Measurements from ENCODE around the gene PCGF3.
"Not testable (repeated sequence)": the region's sequence is repeated elsewhere in the genome, so short reads cannot be mapped to it uniquely, and the experiment has no call there.

PCGF3 gene

DNA sequence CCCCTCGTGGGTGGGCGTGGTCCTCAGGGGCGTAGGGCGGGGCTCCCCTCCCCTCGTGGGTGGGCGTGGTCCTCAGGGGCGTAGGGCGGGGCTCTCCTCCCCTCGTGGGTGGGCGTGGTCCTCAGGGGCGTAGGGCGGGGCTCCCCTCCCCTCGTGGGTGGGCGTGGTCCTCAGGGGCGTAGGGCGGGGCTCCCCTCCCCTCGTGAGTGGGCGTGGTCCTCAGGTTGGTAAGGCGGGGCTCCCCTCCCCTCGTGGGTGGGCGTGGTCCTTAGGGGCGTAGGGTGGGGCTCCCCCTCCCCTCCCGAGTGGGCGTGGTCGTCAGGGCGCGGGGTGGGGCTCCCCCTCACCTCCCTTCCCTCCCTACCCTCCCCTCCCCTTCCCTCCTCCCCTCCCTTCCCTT lies 26.3 kb downstream of the PCGF3 start:
- not testable (repeated sequence) for H3K4me3 ChIP-seq (ENCODE audit: low read depth in 1 of 5, low read length in 5 of 5); H3K9ac ChIP-seq (ENCODE audit: low read length in 5 of 5); H3K4me1 ChIP-seq (ENCODE audit: control insufficient read depth in 5 of 5, insufficient read depth in 5 of 5, low read length in 5 of 5); H3K27me3 ChIP-seq (ENCODE audit: control insufficient read depth in 5 of 5, insufficient read depth in 4 of 5, low read length in 5 of 5); H3K9me3 ChIP-seq (ENCODE audit: control insufficient read depth in 5 of 5, low read length in 5 of 5); H3K27ac ChIP-seq (ENCODE audit: low read depth, low read length)
- H3K36me3 ChIP-seq (ENCODE audit: control insufficient read depth in 5 of 5, insufficient read depth in 5 of 5, low read length in 5 of 5), result peaks cover 4 to 60% (median 50%) of the 10 kb centered on the region in 5 donors

DNA sequence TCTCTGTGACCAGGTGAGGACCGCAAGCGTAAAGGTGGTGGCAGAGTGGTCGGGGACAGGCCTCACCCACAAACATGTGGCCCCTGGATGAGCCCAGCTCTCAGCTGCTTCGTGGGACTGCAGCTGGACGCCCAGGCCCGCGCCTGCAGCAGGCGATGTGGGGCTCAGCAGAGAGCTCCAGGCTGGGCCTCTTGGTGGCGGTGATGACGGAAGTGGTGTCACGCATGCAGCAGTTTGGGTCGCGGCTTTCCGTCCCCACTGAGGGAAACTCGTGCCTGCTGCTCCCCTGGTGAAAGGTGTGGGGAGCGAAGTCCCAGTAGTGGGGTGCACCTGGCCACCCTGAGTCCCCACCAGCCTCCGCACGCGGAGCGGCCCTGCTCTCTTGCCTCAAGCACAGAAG lies 26.9 kb downstream of the PCGF3 start:
- no peak overlapping the region for H3K4me3 ChIP-seq (ENCODE audit: low read depth in 1 of 5, low read length in 5 of 5)
- H3K4me1 ChIP-seq (ENCODE audit: control insufficient read depth in 5 of 5, insufficient read depth in 5 of 5, low read length in 5 of 5), result no peaks in the 10 kb centered on the region
- H3K9ac ChIP-seq (ENCODE audit: low read length in 5 of 5), result no peak overlapping the region
- peaks cover 4 to 66% (median 55%) of the 10 kb centered on the region in 5 donors for H3K36me3 ChIP-seq (ENCODE audit: control insufficient read depth in 5 of 5, insufficient read depth in 5 of 5, low read length in 5 of 5)
- no peak overlapping the region for H3K27ac ChIP-seq (ENCODE audit: low read depth, low read length)
- no peaks in the 10 kb centered on the region for H3K27me3 ChIP-seq (ENCODE audit: control insufficient read depth in 5 of 5, insufficient read depth in 4 of 5, low read length in 5 of 5)
- no peaks in the 10 kb centered on the region for H3K9me3 ChIP-seq (ENCODE audit: control insufficient read depth in 5 of 5, low read length in 5 of 5)

DNA sequence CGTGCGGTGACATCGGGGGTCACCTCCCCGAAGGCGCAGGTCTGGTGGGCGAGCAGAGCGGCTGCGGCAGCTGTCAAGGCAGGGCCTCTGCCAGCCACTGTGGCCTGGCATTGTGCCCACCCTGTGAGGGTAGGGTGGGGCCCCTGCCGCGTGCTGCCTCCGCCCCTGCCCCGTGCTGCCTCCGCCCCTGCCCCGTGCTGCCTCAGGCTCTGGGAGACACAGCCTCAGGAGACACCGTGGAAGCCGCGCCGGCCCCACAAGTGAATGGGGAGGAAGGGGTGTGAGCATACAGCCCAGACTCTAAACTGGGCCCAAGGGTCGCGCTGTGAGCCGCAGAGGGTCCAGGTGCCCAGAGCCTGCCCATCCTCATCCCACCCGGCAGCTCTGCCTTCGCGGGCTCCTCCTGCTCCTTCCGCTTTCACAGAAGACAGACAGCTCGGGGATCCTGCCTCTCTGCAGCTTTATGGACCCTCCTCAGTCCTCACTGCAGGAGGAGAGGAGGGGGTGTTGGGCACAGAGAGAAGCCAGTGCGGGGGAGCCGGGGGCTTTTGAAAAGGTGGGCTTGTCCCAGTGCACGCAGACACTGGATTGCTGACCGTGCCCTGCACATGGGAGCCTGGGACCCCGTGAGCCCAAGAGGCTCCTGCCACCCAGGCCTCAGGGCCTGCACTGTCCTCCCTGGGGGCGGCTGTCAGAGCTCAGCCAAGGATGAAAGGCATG lies 27.4 kb downstream of the PCGF3 start:
- no peaks in the 10 kb centered on the region for H3K4me1 ChIP-seq (ENCODE audit: control insufficient read depth in 5 of 5, insufficient read depth in 5 of 5, low read length in 5 of 5)
- H3K36me3 ChIP-seq (ENCODE audit: control insufficient read depth in 5 of 5, insufficient read depth in 5 of 5, low read length in 5 of 5), result peaks cover 4 to 72% (median 61%) of the 10 kb centered on the region in 5 donors
- H3K4me3 ChIP-seq (ENCODE audit: low read depth in 1 of 5, low read length in 5 of 5), result no peak overlapping the region
- H3K9me3 ChIP-seq (ENCODE audit: control insufficient read depth in 5 of 5, low read length in 5 of 5), result no peaks in the 10 kb centered on the region
- no peak overlapping the region for H3K27ac ChIP-seq (ENCODE audit: low read depth, low read length)
- no peaks in the 10 kb centered on the region for H3K27me3 ChIP-seq (ENCODE audit: control insufficient read depth in 5 of 5, insufficient read depth in 4 of 5, low read length in 5 of 5)
- H3K9ac ChIP-seq (ENCODE audit: low read length in 5 of 5), result no peak overlapping the region

DNA sequence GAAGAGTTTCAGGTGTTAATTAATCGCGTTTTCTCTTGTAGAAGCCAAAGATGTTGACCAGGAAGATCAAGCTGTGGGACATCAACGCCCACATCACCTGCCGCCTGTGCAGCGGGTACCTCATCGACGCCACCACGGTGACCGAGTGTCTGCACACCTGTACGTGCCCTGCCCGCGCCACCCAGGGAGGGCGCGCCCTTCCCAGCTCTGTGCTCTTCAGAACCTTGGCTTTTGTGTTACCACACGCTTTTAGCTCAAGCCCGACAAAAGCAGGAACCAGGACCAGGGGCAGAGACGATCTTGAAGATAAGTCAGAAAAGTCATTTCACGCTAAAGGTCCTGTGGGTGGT lies 28.0 kb downstream of the PCGF3 start:
- H3K27ac ChIP-seq (ENCODE audit: low read depth, low read length), result no peak overlapping the region
- no peaks in the 10 kb centered on the region for H3K9me3 ChIP-seq (ENCODE audit: control insufficient read depth in 5 of 5, low read length in 5 of 5)
- H3K27me3 ChIP-seq (ENCODE audit: control insufficient read depth in 5 of 5, insufficient read depth in 4 of 5, low read length in 5 of 5), result no peaks in the 10 kb centered on the region
- no peak overlapping the region for H3K9ac ChIP-seq (ENCODE audit: low read length in 5 of 5)
- no peaks in the 10 kb centered on the region for H3K4me1 ChIP-seq (ENCODE audit: control insufficient read depth in 5 of 5, insufficient read depth in 5 of 5, low read length in 5 of 5)
- H3K36me3 ChIP-seq (ENCODE audit: control insufficient read depth in 5 of 5, insufficient read depth in 5 of 5, low read length in 5 of 5), result peaks cover 4 to 70% (median 63%) of the 10 kb centered on the region in 5 donors
- no peak overlapping the region for H3K4me3 ChIP-seq (ENCODE audit: low read depth in 1 of 5, low read length in 5 of 5)

DNA sequence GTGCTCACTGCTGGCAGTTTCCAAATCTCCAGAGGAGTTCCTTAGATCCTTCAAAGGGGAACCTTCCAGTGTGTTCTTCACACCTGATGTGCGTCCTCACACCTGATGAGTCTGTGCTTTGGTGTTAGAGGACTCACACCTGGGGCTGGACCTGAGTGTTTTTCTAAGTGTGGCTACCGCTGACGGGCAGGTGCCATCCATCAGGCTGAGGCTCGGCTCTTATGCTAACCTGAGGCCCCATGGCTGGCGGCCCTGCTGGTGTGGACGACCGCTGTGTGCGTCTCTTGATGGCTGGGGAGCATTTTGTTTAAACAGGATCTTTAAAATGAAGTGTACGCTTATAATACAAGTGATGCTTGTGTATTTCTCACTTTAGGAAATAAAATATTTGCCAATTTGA lies 28.4 kb downstream of the PCGF3 start:
- Histone ChIP-seq H3K36me3 (ENCODE audit: control insufficient read depth in 5 of 5, insufficient read depth in 5 of 5, low read length in 5 of 5) (peaks cover 4 to 74% (median 66%) of the 10 kb centered on the region in 5 donors), H3K27me3 (ENCODE audit: control insufficient read depth in 5 of 5, insufficient read depth in 4 of 5, low read length in 5 of 5) (no peaks in the 10 kb centered on the region), H3K9ac (ENCODE audit: low read length in 5 of 5) (no peak overlapping the region)

DNA sequence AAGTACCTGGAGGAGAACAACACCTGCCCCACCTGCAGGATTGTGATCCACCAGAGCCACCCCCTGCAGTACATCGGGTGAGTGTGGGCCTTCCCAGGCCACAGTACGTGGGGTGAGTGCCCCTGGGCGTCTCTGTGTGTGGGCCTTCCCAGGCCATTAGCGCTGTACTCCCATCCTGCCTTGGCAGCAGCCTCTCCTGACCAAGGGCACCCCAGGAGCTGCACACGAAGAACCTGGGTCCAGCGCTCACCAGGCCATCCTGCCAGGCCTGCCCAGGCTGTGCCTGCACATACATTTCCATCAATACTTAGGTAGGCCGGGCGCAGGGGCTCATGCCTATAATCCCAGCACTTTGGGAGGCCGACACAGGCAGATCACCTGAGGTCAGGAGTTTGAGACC lies 29.3 kb downstream of the PCGF3 start:
- Histone ChIP-seq H3K9me3 (ENCODE audit: control insufficient read depth in 5 of 5, low read length in 5 of 5) (no peaks in the 10 kb centered on the region), H3K4me3 (ENCODE audit: low read depth in 1 of 5, low read length in 5 of 5) (no peak overlapping the region), H3K4me1 (ENCODE audit: control insufficient read depth in 5 of 5, insufficient read depth in 5 of 5, low read length in 5 of 5) (no peaks in the 10 kb centered on the region), H3K27ac (ENCODE audit: low read depth, low read length) (no peak overlapping the region), H3K36me3 (ENCODE audit: control insufficient read depth in 5 of 5, insufficient read depth in 5 of 5, low read length in 5 of 5) (peaks cover 4 to 83% (median 75%) of the 10 kb centered on the region in 5 donors), H3K27me3 (ENCODE audit: control insufficient read depth in 5 of 5, insufficient read depth in 4 of 5, low read length in 5 of 5) (no peaks in the 10 kb centered on the region), H3K9ac (ENCODE audit: low read length in 5 of 5) (no peak overlapping the region)

More for the DNA sequence above, 28.4 kb downstream of the PCGF3 start:
- Histone ChIP-seq H3K27ac (ENCODE audit: low read depth, low read length) (no peak overlapping the region), H3K4me3 (ENCODE audit: low read depth in 1 of 5, low read length in 5 of 5) (no peak overlapping the region), H3K9me3 (ENCODE audit: control insufficient read depth in 5 of 5, low read length in 5 of 5) (no peaks in the 10 kb centered on the region), H3K4me1 (ENCODE audit: control insufficient read depth in 5 of 5, insufficient read depth in 5 of 5, low read length in 5 of 5) (no peaks in the 10 kb centered on the region)

DNA sequence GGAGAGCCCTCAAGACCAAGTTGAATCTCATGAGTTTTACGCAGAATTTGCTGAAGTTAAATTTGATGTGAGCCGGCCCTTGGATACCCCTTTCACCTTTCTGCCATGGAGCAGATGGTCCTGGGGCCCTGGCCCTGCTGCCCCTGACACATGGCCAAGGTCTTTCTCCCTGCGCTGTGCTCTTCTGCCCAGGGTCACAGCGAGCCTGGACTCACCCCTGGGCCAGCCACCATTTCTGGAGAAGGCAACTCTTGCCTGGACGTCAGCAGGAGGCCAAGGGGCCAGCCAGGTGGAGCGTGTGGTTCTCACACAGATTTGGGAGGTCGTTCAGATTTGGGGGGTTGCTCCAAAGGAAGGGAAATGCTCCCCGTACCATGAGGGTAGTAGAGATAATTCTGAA lies 30.0 kb downstream of the PCGF3 start:
- Histone ChIP-seq H3K9me3 (ENCODE audit: control insufficient read depth in 5 of 5, low read length in 5 of 5) (no peaks in the 10 kb centered on the region), H3K4me1 (ENCODE audit: control insufficient read depth in 5 of 5, insufficient read depth in 5 of 5, low read length in 5 of 5) (no peaks in the 10 kb centered on the region), H3K36me3 (ENCODE audit: control insufficient read depth in 5 of 5, insufficient read depth in 5 of 5, low read length in 5 of 5) (peaks cover 4 to 86% (median 78%) of the 10 kb centered on the region in 5 donors), H3K9ac (ENCODE audit: low read length in 5 of 5) (no peak overlapping the region), H3K27ac (ENCODE audit: low read depth, low read length) (no peak overlapping the region), H3K4me3 (ENCODE audit: low read depth in 1 of 5, low read length in 5 of 5) (no peak overlapping the region), H3K27me3 (ENCODE audit: control insufficient read depth in 5 of 5, insufficient read depth in 4 of 5, low read length in 5 of 5) (no peaks in the 10 kb centered on the region)

DNA sequence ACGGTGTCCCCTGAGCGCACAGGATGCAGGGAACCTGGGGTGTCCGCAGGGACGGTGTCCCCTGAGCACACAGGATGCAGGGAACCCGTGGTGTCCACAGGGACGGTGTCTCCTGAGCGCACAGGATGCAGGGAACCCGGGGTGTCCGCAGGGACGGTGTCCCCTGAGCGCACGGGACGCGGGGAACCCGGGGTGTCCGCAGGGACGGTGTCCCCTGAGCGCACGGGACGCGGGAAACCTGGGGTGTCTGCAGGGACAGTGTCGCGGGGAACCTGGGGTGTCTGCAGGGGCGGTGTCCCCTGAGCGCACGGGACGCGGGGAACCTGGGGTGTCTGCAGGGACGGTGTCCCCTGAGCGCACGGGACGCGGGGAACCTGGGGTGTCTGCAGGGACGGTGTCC lies 30.9 kb downstream of the PCGF3 start:
- H3K4me1 ChIP-seq (ENCODE audit: control insufficient read depth in 5 of 5, insufficient read depth in 5 of 5, low read length in 5 of 5); H3K4me3 ChIP-seq (ENCODE audit: low read depth in 1 of 5, low read length in 5 of 5); H3K27me3 ChIP-seq (ENCODE audit: control insufficient read depth in 5 of 5, insufficient read depth in 4 of 5, low read length in 5 of 5); H3K9ac ChIP-seq (ENCODE audit: low read length in 5 of 5); H3K9me3 ChIP-seq (ENCODE audit: control insufficient read depth in 5 of 5, low read length in 5 of 5); H3K27ac ChIP-seq (ENCODE audit: low read depth, low read length): not testable (repeated sequence)
- peaks cover 4 to 85% (median 76%) of the 10 kb centered on the region in 5 donors for H3K36me3 ChIP-seq (ENCODE audit: control insufficient read depth in 5 of 5, insufficient read depth in 5 of 5, low read length in 5 of 5)

DNA sequence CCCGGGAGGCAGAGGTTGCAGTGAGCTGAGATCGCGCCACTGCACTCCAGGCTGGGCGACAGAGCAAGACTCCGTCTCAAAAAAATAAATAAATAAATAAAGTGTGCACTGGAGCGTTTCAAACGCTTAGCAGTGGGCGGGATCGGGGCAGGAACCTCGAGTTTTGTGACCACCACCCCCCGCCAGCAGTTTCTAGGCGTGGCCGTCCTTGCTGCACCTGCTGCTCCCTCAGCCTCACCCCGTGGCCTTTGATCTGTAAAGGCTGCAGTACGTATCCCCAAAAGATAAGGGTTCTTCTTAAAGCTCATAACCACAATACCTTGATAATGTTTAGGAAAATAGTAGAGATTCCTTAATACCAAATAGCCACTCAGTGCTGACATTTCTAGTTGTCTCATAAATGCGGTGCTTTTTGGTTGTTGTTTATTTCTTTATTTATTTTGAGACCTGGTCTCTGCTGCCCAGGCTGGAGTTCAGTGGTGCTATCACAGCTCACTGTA lies 33.2 kb downstream of the PCGF3 start:
- H3K9ac ChIP-seq (ENCODE audit: low read length in 5 of 5), result no peak overlapping the region
- H3K4me1 ChIP-seq (ENCODE audit: control insufficient read depth in 5 of 5, insufficient read depth in 5 of 5, low read length in 5 of 5), result peaks cover 0 to 2% (median 0%) of the 10 kb centered on the region in 5 donors
- H3K36me3 ChIP-seq (ENCODE audit: control insufficient read depth in 5 of 5, insufficient read depth in 5 of 5, low read length in 5 of 5), result peaks cover 4 to 75% (median 60%) of the 10 kb centered on the region in 5 donors

DNA sequence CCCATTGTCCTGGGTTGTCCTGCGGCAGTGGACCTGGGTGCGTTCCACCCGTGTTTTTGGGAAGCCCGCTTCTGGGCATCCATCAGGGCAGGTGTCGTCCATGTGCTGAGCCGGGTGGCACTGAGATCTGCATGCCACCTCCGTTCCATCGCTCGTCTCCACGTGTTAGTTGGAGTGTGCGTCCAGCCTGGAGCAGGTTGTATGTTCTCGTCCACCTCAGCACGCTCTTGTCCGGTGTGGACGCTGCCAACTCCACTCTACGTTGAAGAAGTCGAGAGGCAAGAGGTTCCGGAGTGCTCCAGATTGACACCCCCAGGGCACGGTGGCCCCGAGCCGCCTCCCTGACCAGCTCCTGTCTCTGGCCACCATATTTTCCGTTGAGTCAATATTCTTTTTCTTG lies 33.9 kb downstream of the PCGF3 start:
- H3K27ac ChIP-seq (ENCODE audit: low read depth, low read length), result no peak overlapping the region
- peaks cover under 1 to 71% (median 53%) of the 10 kb centered on the region in 5 donors for H3K36me3 ChIP-seq (ENCODE audit: control insufficient read depth in 5 of 5, insufficient read depth in 5 of 5, low read length in 5 of 5)
- H3K4me3 ChIP-seq (ENCODE audit: low read depth in 1 of 5, low read length in 5 of 5), result no peak overlapping the region
- no peaks in the 10 kb centered on the region for H3K9me3 ChIP-seq (ENCODE audit: control insufficient read depth in 5 of 5, low read length in 5 of 5)
- H3K9ac ChIP-seq (ENCODE audit: low read length in 5 of 5), result no peak overlapping the region
- no peaks in the 10 kb centered on the region for H3K27me3 ChIP-seq (ENCODE audit: control insufficient read depth in 5 of 5, insufficient read depth in 4 of 5, low read length in 5 of 5)
- peaks cover 0 to 7% (median 0%) of the 10 kb centered on the region in 5 donors for H3K4me1 ChIP-seq (ENCODE audit: control insufficient read depth in 5 of 5, insufficient read depth in 5 of 5, low read length in 5 of 5)

More for the DNA sequence above, 33.2 kb downstream of the PCGF3 start:
- H3K9me3 ChIP-seq (ENCODE audit: control insufficient read depth in 5 of 5, low read length in 5 of 5), result no peaks in the 10 kb centered on the region
- H3K27ac ChIP-seq (ENCODE audit: low read depth, low read length), result no peak overlapping the region
- no peaks in the 10 kb centered on the region for H3K27me3 ChIP-seq (ENCODE audit: control insufficient read depth in 5 of 5, insufficient read depth in 4 of 5, low read length in 5 of 5)
- no peak overlapping the region for H3K4me3 ChIP-seq (ENCODE audit: low read depth in 1 of 5, low read length in 5 of 5)

Measured in subcutaneous abdominal adipose tissue (tissue), 5 donors.